B cell (primary cell): ENCODE results near the gene OR3A3. TPM values are rescaled to one million over a fixed set of nuclear protein-coding genes. Genes with fewer than 3 reads are reported as not detected.

Source experiments
- ATAC-seq: fragments of 200-7000 bp; cut with Tn5 transposase; one replicate; pipeline ENCODE4 v1.10.0; 2021; ENCODE audit warnings: low read depth, mild to moderate bottlenecking, moderate number of reproducible peaks, moderate library complexity
- CTCF ChIA-PET: fragments of 350-600 bp; sonication (Branson Sonifier 250); formaldehyde crosslinking; loops from one replicate; lab custom pipeline; 2021; ENCODE audit warnings: antibody characterized with exemption, inconsistent platforms; lab: Charles Lee
- POLR2A ChIA-PET: fragments of 350-600 bp; sonication (Branson Sonifier 250); formaldehyde crosslinking; loops from one replicate; lab custom pipeline; 2021; ENCODE audit warnings: antibody characterized with exemption; lab: Charles Lee
- DNase-seq: peaks from one replicate; pipeline ENCODE4 v3.0.0; 2013
- H2AFZ ChIP-seq: 2 replicates; pipeline ENCODE4 v1.6.1; 2012; ENCODE audit warnings: mild to moderate bottlenecking, low read depth, low read length; ENCODE audit not compliant: insufficient read depth, poor library complexity, severe bottlenecking
- H3K27ac ChIP-seq, 2 donors: 1 replicate in 1 of 2; 2 replicates in 1 of 2; pipeline ENCODE4 v1.5.1; 2012 to 2013; ENCODE audit warnings: low read length in 2 of 2, mild to moderate bottlenecking in 2 of 2, moderate library complexity in 1 of 2
- H3K27me3 ChIP-seq, 4 experiments: fragments of 200-600 bp in 1 of 4; sonication (generic) in 1 of 4; replicated peaks in 1 of 4; 1 replicate in 2 of 4; 2 replicates in 2 of 4; pipeline versions ENCODE4 v1.6.1 to v1.7.0; 2013 to 2016; ENCODE audit warnings: low read length in 3 of 4, mild to moderate bottlenecking in 2 of 4, mixed read lengths in 1 of 4, moderate library complexity in 1 of 4; ENCODE audit not compliant: insufficient read depth in 4 of 4, control insufficient read depth in 3 of 4; ENCODE audit errors: control extremely low read depth in 1 of 4
- H3K36me3 ChIP-seq, 2 experiments: replicated peaks in 1 of 2; 1 replicate in 1 of 2; 2 replicates in 1 of 2; pipeline versions ENCODE4 v1.6.1 to v1.7.1; 2013; ENCODE audit warnings: low read length in 1 of 2; ENCODE audit not compliant: insufficient read depth in 2 of 2, control insufficient read depth in 1 of 2; ENCODE audit errors: control extremely low read depth in 1 of 2, extremely low read depth in 1 of 2
- H3K4me1 ChIP-seq, 2 donors: fragments of 200-600 bp in 1 of 2; sonication (generic) in 1 of 2; 1 replicate in 1 of 2; 2 replicates in 1 of 2; pipeline versions ENCODE4 v1.5.1 to v1.6.1; 2013 to 2017; ENCODE audit warnings: low read length in 2 of 2; ENCODE audit not compliant: control insufficient read depth in 2 of 2, insufficient read depth in 2 of 2
- H3K4me2 ChIP-seq: replicated peaks from 2 replicates; pipeline ENCODE3; 2012; ENCODE audit warnings: mild to moderate bottlenecking, low read depth, low read length; ENCODE audit not compliant: poor library complexity, severe bottlenecking
- H3K4me3 ChIP-seq, 5 experiments: fragments of 200-600 bp in 1 of 5; sonication (generic) in 1 of 5; 1 replicate in 3 of 5; 2 replicates in 2 of 5; pipeline versions ENCODE4 v1.5.1 to v1.7.0; 2011 to 2016; ENCODE audit warnings: low read length in 4 of 5, mild to moderate bottlenecking in 4 of 5, low read depth in 2 of 5, control low read depth in 1 of 5, moderate library complexity in 1 of 5; ENCODE audit not compliant: insufficient read depth in 1 of 5; ENCODE audit errors: control extremely low read depth in 1 of 5, extremely low read depth in 1 of 5
- H3K79me2 ChIP-seq: fragments of 200-600 bp; sonication (generic); one replicate; pipeline ENCODE4 v1.6.0; 2016; ENCODE audit warnings: low read length; ENCODE audit not compliant: control insufficient read depth, insufficient read depth
- H3K9ac ChIP-seq: fragments of 200-600 bp; sonication (generic); 2 replicates; pipeline ENCODE4 v1.6.1; 2017; ENCODE audit warnings: mild to moderate bottlenecking, low read length, moderate library complexity
- H3K9me3 ChIP-seq, 3 donors: one replicate each; pipeline versions ENCODE4 v1.6.1 to v1.7.1; 2013; ENCODE audit warnings: low read length in 2 of 3; ENCODE audit not compliant: control insufficient read depth in 2 of 3, insufficient read depth in 1 of 3; ENCODE audit errors: control extremely low read depth in 1 of 3
- H4K20me1 ChIP-seq: 2 replicates; pipeline ENCODE4 v1.6.0; 2012; ENCODE audit warnings: mild to moderate bottlenecking, low read length; ENCODE audit not compliant: insufficient read depth, control insufficient read depth, poor library complexity, severe bottlenecking
- H3K27ac Mint-ChIP-seq: one replicate; pipeline ENCODE4 v1.8.0; 2021; ENCODE audit warnings: mixed read lengths
- H3K27me3 Mint-ChIP-seq: one replicate; pipeline ENCODE4 v1.8.0; 2021; ENCODE audit warnings: mixed read lengths
- H3K4me1 Mint-ChIP-seq: one replicate; pipeline ENCODE4 v1.8.0; 2021; ENCODE audit warnings: mixed read lengths
- H3K4me3 Mint-ChIP-seq: one replicate; pipeline ENCODE4 v1.8.0; 2021; ENCODE audit warnings: mixed read lengths
- H3K9me3 Mint-ChIP-seq: one replicate; pipeline ENCODE4 v1.8.0; 2022; ENCODE audit warnings: mixed read lengths; ENCODE audit not compliant: insufficient read depth
- EZH2 ChIP-seq: IDR thresholded peaks from 2 replicates; pipeline ENCODE4 v1.6.1; 2012; ENCODE audit warnings: borderline replicate concordance, low read depth, mild to moderate bottlenecking, moderate library complexity, low read length; ENCODE audit not compliant: insufficient read depth, poor library complexity, severe bottlenecking
- WGBS: methylation state at CpG from one replicate; pipeline ENCODE4 v1.1.5; 2013; ENCODE audit warnings: missing lambda C conversion rate; ENCODE audit not compliant: insufficient coverage; 5-methylcytosine and 5-hydroxymethylcytosine counted together
- intact Hi-C: fragments of 100-400 bp; cut with micrococcal nuclease; formaldehyde crosslinking; loops from one replicate; pipeline ENCODE4 v1.10.0; 2022
- polyA plus RNA-seq: library from polyadenylated mRNA; depleted of rRNA; stranded (reverse); fragments of >200 nt; gene quantifications from 2 replicates; pipeline ENCODE4 v1.2.3, GENCODE V29; 2012
- small RNA-seq: library from RNA; depleted of rRNA; stranded (forward); fragments of <200 nt; gene quantifications from one replicate; pipeline ENCODE3, GENCODE V24; 2012; ENCODE audit warnings: low replicate concordance, low read depth; ENCODE audit not compliant: insufficient read length
- total RNA-seq, 2 donors: library from RNA; stranded (reverse); fragments of 120-200 nt in 1 of 2; gene quantifications; 1 replicate in 1 of 2; 2 replicates in 1 of 2; pipeline versions ENCODE4 v1.2.3 to v1.2.4, GENCODE V29; 2013 to 2022
- TF ChIP-seq, protein P1 (sequence below): fragments of 200-600 bp; IDR thresholded peaks from one replicate; pipeline ENCODE4 v1.8.0; 2022; ENCODE audit warnings: antibody characterized with exemption, mild to moderate bottlenecking

Gene OR3A3
- total and polyA plus RNA-seq, 2 donors (not counting 1 experiment from before 2014, with no cell fraction given) = not detected

DNA sequence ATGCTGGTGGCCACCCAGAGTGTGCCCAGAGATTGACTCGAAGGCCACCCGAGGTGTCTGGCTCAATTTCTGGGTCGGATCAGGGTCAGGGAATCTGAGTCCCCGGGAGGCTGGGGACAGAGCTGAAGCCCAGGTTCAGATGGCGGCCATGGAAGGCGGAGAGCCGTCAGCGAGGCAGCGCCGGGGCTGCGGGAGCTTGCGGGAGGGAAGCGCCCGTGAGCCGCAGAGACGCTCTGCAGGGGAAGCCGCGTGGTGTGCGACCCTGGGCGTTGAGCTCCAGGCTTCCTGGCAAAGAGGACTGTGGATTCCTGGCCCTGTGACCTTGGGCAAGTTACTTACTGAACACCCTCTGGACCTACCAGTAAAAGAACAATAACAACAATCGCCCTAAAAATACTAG is 61.0 kb downstream of the OR3A3 start:
- H3K4me1 ChIP-seq = no peaks in the 10 kb centered on the region
- H3K36me3 ChIP-seq = no peaks in the 10 kb centered on the region
- Mint-ChIP-seq H3K27ac (no peak overlapping the region), H3K4me1 (peaks cover 3% of the 10 kb centered on the region), H3K9me3 (no peaks in the 10 kb centered on the region), H3K4me3 (no peak overlapping the region), H3K27me3 (peaks cover 6% of the 10 kb centered on the region)
- CTCF ChIA-PET = no interaction called here
- no peak overlapping the region for H2AFZ ChIP-seq
- DNase-seq = no peak
- H3K27ac ChIP-seq = no peak overlapping the region
- H3K79me2 ChIP-seq = no peaks in the 10 kb centered on the region
- no peaks in the 10 kb centered on the region for H3K27me3 ChIP-seq
- WGBS = 94% methylated on average over 20 of the region's 21 CpGs
- H3K9ac ChIP-seq = no peak overlapping the region
- POLR2A ChIA-PET = no interaction called here
- TF ChIP-seq, protein P1, sequence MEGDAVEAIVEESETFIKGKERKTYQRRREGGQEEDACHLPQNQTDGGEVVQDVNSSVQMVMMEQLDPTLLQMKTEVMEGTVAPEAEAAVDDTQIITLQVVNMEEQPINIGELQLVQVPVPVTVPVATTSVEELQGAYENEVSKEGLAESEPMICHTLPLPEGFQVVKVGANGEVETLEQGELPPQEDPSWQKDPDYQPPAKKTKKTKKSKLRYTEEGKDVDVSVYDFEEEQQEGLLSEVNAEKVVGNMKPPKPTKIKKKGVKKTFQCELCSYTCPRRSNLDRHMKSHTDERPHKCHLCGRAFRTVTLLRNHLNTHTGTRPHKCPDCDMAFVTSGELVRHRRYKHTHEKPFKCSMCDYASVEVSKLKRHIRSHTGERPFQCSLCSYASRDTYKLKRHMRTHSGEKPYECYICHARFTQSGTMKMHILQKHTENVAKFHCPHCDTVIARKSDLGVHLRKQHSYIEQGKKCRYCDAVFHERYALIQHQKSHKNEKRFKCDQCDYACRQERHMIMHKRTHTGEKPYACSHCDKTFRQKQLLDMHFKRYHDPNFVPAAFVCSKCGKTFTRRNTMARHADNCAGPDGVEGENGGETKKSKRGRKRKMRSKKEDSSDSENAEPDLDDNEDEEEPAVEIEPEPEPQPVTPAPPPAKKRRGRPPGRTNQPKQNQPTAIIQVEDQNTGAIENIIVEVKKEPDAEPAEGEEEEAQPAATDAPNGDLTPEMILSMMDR = no peak
- no peak for TF ChIP-seq EZH2
- H4K20me1 ChIP-seq = no peaks in the 10 kb centered on the region
- peaks cover 0 to 3% (median 0%) of the 10 kb centered on the region in 3 donors for H3K9me3 ChIP-seq
- intact Hi-C loops = no loop called here
- no peak overlapping the region for H3K4me3 ChIP-seq
- ATAC-seq = no peak
- H3K4me2 ChIP-seq = no peak overlapping the region

Small RNA genes within 50 kb of the gene (small RNA-seq; reads per million reads assigned to genes)
- not detected for gene OR1AC1P

Other genes starting within 250 kb of the OR3A3 start
- not detected in 2 replicates for gene OR1A2, start 213.9 kb upstream of the OR3A3 start, total RNA-seq
- gene OR1A2, start 213.9 kb upstream of the OR3A3 start, polyA plus RNA-seq = not detected in 2 replicates
- not detected in 2 replicates for gene OR1A1, start 203.7 kb upstream of the OR3A3 start, total RNA-seq
- gene OR1A1, start 203.7 kb upstream of the OR3A3 start, polyA plus RNA-seq = not detected in 2 replicates
- 0.42 and 0.44 TPM in 2 replicates for gene OR3A1, start 113.0 kb upstream of the OR3A3 start, total RNA-seq
- gene OR3A1, start 113.0 kb upstream of the OR3A3 start, polyA plus RNA-seq = 0.73 TPM in 1 of 2 replicates, not detected in the other
- 1.3 and 1.9 TPM in 2 replicates for gene OR3A2, start 25.1 kb upstream of the OR3A3 start, total RNA-seq
- gene OR3A2, start 25.1 kb upstream of the OR3A3 start, polyA plus RNA-seq = 0.37 TPM in 1 of 2 replicates, not detected in the other
- not detected in 2 replicates for gene OR1E1, start 13.0 kb upstream of the OR3A3 start, total RNA-seq
- not detected in 2 replicates for gene OR1E1, start 13.0 kb upstream of the OR3A3 start, polyA plus RNA-seq
- gene OR1E2, start 22.5 kb downstream of the OR3A3 start, total RNA-seq = not detected in 2 replicates
- gene OR1E2, start 22.5 kb downstream of the OR3A3 start, polyA plus RNA-seq = not detected in 2 replicates
- 0.54 TPM in 1 of 2 replicates, not detected in the other for gene SPATA22, start 60.4 kb downstream of the OR3A3 start, total RNA-seq
- gene SPATA22, start 60.4 kb downstream of the OR3A3 start, polyA plus RNA-seq = 0.43 TPM in 1 of 2 replicates, not detected in the other
- not detected in 2 replicates for gene ASPA, start 64.6 kb downstream of the OR3A3 start, total RNA-seq
- not detected in 2 replicates for gene ASPA, start 64.6 kb downstream of the OR3A3 start, polyA plus RNA-seq
- 17.9 and 18.2 TPM in 2 replicates for gene TRPV3, start 146.4 kb downstream of the OR3A3 start, total RNA-seq
- gene TRPV3, start 146.4 kb downstream of the OR3A3 start, polyA plus RNA-seq = 1.3 and 1.6 TPM in 2 replicates
- 9.3 and 10.2 TPM in 2 replicates for gene TRPV1, start 198.0 kb downstream of the OR3A3 start, total RNA-seq
- 5.0 and 5.7 TPM in 2 replicates for gene TRPV1, start 198.0 kb downstream of the OR3A3 start, polyA plus RNA-seq
- gene SHPK, start 224.9 kb downstream of the OR3A3 start, total RNA-seq = 16.1 and 17.5 TPM in 2 replicates
- 3.8 and 5.9 TPM in 2 replicates for gene SHPK, start 224.9 kb downstream of the OR3A3 start, polyA plus RNA-seq
- 23.1 and 24.7 TPM in 2 replicates for gene CTNS, start 225.4 kb downstream of the OR3A3 start, total RNA-seq
- 10.2 and 11.6 TPM in 2 replicates for gene CTNS, start 225.4 kb downstream of the OR3A3 start, polyA plus RNA-seq